ENCODE results near the gene DGKB. TPM values are rescaled to one million over a fixed set of nuclear protein-coding genes. Genes with fewer than 3 reads are reported as not detected.

DGKB gene
- not detected in 2 replicates for total RNA-seq

GRCh38 chr7:14902589-14903067 is at the start of gene DGKB:
Gene DGKB (minus strand): TSS chr7:14902751.

Measured in hair follicular keratinocyte (primary cell).